ENCODE measurements around the gene CALU. TPM values are rescaled to one million over a fixed set of nuclear protein-coding genes. Genes with fewer than 3 reads are reported as not detected.
A peak's percentile ranks its signal among the peaks of the same experiment; 100 is the strongest.

The CALU gene
- polyA plus RNA-seq, 3 donors = 13.8 to 44.0 (median 33.2) TPM

DNA sequence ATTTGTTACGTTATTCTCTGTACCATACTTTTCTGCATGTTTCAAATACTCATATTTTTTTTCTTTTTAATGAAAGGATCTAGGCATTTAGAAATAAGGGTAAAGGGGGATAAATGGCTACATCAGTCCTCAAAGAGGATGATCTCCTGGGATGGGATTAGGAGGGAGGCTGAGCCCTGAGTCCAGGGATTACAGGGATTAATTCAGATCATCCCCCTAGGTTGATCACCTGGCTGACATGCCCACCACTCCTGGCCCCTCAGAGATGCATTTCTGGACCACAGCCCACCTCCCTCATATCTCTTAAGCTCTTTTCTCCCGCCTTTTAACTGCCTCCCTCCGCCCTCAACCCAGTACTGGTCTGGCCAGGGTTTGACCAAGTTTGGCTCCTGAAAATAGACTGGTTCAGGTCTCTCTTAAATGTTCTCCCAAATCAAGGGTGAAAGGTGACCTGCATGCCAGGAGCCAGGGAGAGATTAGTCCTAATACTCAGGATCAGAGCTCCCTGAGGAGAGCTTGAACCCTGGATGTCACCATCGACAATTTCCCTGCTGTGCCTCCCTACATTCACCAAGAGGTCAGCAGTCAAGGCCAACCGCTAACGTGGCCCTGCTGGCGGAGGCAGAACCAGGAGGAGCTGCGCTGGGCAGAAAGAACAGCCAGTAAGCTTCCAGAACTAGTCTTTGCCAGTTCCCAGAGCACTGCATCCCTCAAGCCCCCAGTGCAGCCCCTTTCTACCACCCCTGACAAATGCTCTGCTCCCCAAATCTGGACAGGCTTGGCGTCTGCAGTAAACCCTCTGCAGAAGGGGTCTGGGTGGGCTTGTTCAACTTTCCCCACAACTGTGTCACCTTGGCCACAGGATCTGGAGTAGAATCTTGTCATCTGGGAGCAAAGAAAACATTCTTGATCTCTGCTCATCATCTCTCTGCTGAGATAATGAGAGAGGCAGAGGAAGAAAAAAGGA is 49.6 kb downstream of the CALU start:
- no peak overlapping the region for H3K4me3 ChIP-seq (replicated peaks in 1 of 3; ENCODE audit: low read depth in 2 of 3, low read length in 3 of 3)
- no peaks in the 10 kb centered on the region for H3K9me3 ChIP-seq (replicated peaks in 1 of 2; ENCODE audit: control insufficient read depth in 1 of 2, insufficient read depth in 1 of 2, low read length in 2 of 2)
- intact Hi-C loops (cut with micrococcal nuclease) = no loop called here
- Mint-ChIP-seq H3K27me3 (ENCODE audit: low read depth in 3 of 3) (peaks cover 35 to 50% (median 47%) of the 10 kb centered on the region in 3 donors), H3K36me3 (peaks cover 0 to 3% of the 10 kb centered on the region in 2 donors), H3K4me1 (peaks cover 22% of the 10 kb centered on the region), H3K9me3 (peaks cover 0 to 5% (median 0%) of the 10 kb centered on the region in 7 donors), H3K27ac (no peak overlapping the region), H3K4me3 (peak overlapping the region in 1 of 2 donors; percentile 67)
- no peak overlapping the region for H3K27ac ChIP-seq (ENCODE audit: low read depth in 1 of 2, low read length in 2 of 2)
- no peak overlapping the region for H2AFZ ChIP-seq (ENCODE audit: insufficient read depth, low read depth, low read length, poor library complexity, severe bottlenecking)
- TF ChIP-seq, protein P1, sequence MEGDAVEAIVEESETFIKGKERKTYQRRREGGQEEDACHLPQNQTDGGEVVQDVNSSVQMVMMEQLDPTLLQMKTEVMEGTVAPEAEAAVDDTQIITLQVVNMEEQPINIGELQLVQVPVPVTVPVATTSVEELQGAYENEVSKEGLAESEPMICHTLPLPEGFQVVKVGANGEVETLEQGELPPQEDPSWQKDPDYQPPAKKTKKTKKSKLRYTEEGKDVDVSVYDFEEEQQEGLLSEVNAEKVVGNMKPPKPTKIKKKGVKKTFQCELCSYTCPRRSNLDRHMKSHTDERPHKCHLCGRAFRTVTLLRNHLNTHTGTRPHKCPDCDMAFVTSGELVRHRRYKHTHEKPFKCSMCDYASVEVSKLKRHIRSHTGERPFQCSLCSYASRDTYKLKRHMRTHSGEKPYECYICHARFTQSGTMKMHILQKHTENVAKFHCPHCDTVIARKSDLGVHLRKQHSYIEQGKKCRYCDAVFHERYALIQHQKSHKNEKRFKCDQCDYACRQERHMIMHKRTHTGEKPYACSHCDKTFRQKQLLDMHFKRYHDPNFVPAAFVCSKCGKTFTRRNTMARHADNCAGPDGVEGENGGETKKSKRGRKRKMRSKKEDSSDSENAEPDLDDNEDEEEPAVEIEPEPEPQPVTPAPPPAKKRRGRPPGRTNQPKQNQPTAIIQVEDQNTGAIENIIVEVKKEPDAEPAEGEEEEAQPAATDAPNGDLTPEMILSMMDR (IDR thresholded peaks at IDR 0.05) = no peak
- H3K36me3 ChIP-seq (replicated peaks in 1 of 2; ENCODE audit: control insufficient read depth in 1 of 2, insufficient read depth in 2 of 2, low read length in 2 of 2) = no peaks in the 10 kb centered on the region
- H3K4me1 ChIP-seq (ENCODE audit: control insufficient read depth in 1 of 2, insufficient read depth in 2 of 2, low read length in 2 of 2) = peaks cover 19 to 21% of the 10 kb centered on the region in 2 donors
- no peaks in the 10 kb centered on the region for H3K79me2 ChIP-seq (ENCODE audit: insufficient read depth, low read length)
- WGBS (ENCODE audit: insufficient coverage) = 94% methylated on average over 7 of the region's 9 CpGs
- no peak overlapping the region for H3K4me2 ChIP-seq (replicated peaks; ENCODE audit: extremely low read depth, low read length, poor library complexity, severe bottlenecking)
- no peak for DNase-seq
- H3K9ac ChIP-seq (ENCODE audit: insufficient read depth, low read length, poor library complexity, severe bottlenecking) = no peak overlapping the region
- no peaks in the 10 kb centered on the region for H4K20me1 ChIP-seq (ENCODE audit: insufficient read depth, low read length)
- H3K27me3 ChIP-seq (ENCODE audit: control insufficient read depth in 2 of 2, insufficient read depth in 2 of 2, low read length in 2 of 2) = peaks cover 15 to 42% of the 10 kb centered on the region in 2 donors

DNA sequence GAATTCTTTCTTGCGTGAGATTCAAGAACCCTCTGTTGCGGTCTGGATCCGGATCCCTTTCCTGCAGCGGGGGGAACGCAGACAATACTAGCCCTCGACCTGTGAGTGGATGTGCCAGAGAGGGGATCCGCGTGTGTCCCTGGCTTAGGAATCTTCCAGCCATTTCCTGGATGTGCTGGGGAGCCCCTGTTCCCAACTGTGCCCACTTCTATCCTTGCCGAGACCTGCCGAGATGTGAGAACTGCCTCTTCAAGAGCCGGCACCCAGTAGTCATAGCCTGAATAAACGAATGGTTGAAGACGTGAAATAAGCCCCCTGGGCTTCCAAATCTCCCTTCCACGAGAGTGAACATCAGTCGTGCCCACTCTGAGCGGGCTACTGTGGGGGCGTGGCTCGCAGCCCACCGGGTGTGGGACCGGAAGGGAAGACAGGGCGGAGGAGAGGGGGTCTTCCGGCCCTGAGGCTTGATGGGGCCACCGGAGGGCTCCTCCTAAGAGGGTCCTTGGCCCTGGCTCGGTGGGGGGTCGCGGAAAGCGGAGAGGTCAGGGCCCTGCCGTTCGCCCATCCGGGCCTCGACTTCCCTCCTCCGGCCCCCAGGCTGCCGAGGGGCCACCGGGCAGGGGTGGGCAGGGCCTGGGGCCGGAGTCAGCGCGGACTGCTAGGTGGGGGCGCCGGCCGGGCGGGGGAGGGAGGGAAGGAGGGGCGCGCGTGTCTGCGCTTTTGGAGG is 51.3 kb downstream of the CALU start:
- H3K4me3 ChIP-seq (replicated peaks in 1 of 3; ENCODE audit: low read depth in 2 of 3, low read length in 3 of 3) = peak overlapping the region; percentile 74 to 88 (median 81)

More for the DNA sequence above, 51.3 kb downstream of the CALU start:
- peaks cover 0 to 4% of the 10 kb centered on the region in 2 donors for H3K36me3 Mint-ChIP-seq
- H3K4me3 Mint-ChIP-seq = peak overlapping the region; percentile 75 to 87
- H3K4me1 ChIP-seq (ENCODE audit: control insufficient read depth in 1 of 2, insufficient read depth in 2 of 2, low read length in 2 of 2) = peaks cover 19 to 21% of the 10 kb centered on the region in 2 donors
- peaks cover 15 to 42% of the 10 kb centered on the region in 2 donors for H3K27me3 ChIP-seq (ENCODE audit: control insufficient read depth in 2 of 2, insufficient read depth in 2 of 2, low read length in 2 of 2)
- no peaks in the 10 kb centered on the region for H3K36me3 ChIP-seq (replicated peaks in 1 of 2; ENCODE audit: control insufficient read depth in 1 of 2, insufficient read depth in 2 of 2, low read length in 2 of 2)
- H3K9me3 ChIP-seq (replicated peaks in 1 of 2; ENCODE audit: control insufficient read depth in 1 of 2, insufficient read depth in 1 of 2, low read length in 2 of 2) = no peaks in the 10 kb centered on the region
- WGBS (ENCODE audit: insufficient coverage) = 20% methylated on average over 35 of the region's 45 CpGs
- TF ChIP-seq, protein P1 (IDR thresholded peaks at IDR 0.05) = no peak
- peaks cover 22% of the 10 kb centered on the region for H3K4me1 Mint-ChIP-seq
- H3K27ac Mint-ChIP-seq = peak overlapping the region in 1 of 7 donors; percentile 12
- H3K27me3 Mint-ChIP-seq (ENCODE audit: low read depth in 3 of 3) = peaks cover 35 to 56% (median 45%) of the 10 kb centered on the region in 3 donors
- intact Hi-C loops (cut with micrococcal nuclease) = no loop called here
- H2AFZ ChIP-seq (ENCODE audit: insufficient read depth, low read depth, low read length, poor library complexity, severe bottlenecking) = peak overlapping the region; percentile 84
- peaks cover 0 to 8% (median 2%) of the 10 kb centered on the region in 7 donors for H3K9me3 Mint-ChIP-seq
- no peaks in the 10 kb centered on the region for H4K20me1 ChIP-seq (ENCODE audit: insufficient read depth, low read length)
- DNase-seq = no peak
- peak overlapping the region; percentile 82 for H3K4me2 ChIP-seq (replicated peaks; ENCODE audit: extremely low read depth, low read length, poor library complexity, severe bottlenecking)
- H3K9ac ChIP-seq (ENCODE audit: insufficient read depth, low read length, poor library complexity, severe bottlenecking) = peak overlapping the region; percentile 57
- H3K79me2 ChIP-seq (ENCODE audit: insufficient read depth, low read length) = no peaks in the 10 kb centered on the region
- no peak overlapping the region for H3K27ac ChIP-seq (ENCODE audit: low read depth in 1 of 2, low read length in 2 of 2)

All from CD14-positive monocyte (primary cell).